C4-2B (cell line): Measurements from ENCODE around the gene FAAP100.

ENCODE experiments used
- H3K27ac ChIP-seq: fragments of 450-650 bp; 2 replicates; pipeline ENCODE4 v1.5.1; 2017
- CTCF ChIP-seq: fragments of 450-650 bp; conservative IDR thresholded peaks from 2 replicates; pipeline ENCODE4 v1.5.1; 2017; ENCODE audit warnings: mild to moderate bottlenecking
- ZFX ChIP-seq: fragments of 450-650 bp; IDR thresholded peaks from 2 replicates; pipeline ENCODE4 v1.6.1; 2017

The FAAP100 gene

DNA sequence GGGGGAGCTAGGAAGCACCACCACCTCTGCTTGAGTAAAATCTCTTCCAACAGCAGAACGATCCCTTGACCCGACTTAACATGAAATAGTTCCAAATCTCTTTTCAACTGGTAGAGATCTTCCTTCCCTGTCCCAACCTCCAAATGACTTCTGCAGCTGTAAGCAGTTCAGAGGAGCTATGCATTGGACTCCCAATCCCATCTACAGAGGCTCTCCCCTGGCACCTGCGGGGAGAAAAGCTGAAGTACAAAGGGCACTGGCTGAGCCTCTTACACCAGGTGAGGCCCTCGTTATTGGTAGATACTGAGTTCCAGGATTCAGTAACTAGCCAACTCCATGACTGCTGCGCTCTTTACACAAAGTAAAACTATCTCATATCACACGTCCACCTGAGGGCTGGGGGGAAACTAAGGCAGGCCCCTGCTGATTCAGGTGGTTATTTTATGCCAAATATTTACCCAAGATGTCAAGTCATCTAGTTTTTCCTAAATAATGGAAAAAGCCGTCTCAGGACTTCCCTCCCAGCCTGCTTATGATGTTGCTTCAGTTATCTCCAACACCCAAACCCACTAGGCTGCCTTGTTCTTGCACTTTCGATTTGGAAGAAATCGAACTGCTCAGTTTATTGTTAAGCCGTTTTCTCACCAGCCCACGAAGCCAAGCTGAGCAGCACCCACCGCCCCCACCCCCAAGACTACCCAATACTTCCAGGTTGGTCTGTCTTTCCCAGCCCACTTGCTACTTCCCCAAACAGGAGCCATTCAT lies 42.8 kb downstream of the FAAP100 start:
- TF ChIP-seq CTCF (no peak), ZFX (no peak)
- H3K27ac ChIP-seq: 0 out of 2 replicates have a peak overlapping the region, but pooled peaks have one; percentile 2

- H3K27ac ChIP-seq: no peak overlapping the region
- TF ChIP-seq ZFX: no peak
- TF ChIP-seq CTCF: no peak
These were observed 43.4 kb downstream of the FAAP100 start for GRCh38 chr17:81508639-81509206.

- H3K27ac ChIP-seq: no peak overlapping the region
- TF ChIP-seq ZFX (no peak), CTCF (no peak)
These were observed 48.5 kb downstream of the FAAP100 start for GRCh38 chr17:81503619-81504018.

GRCh38 chr17:81502471-81503017 lies 49.6 kb downstream of the FAAP100 start:
- TF ChIP-seq CTCF: no peak
- no peak for TF ChIP-seq ZFX
- H3K27ac ChIP-seq: no peak overlapping the region

- no peak for TF ChIP-seq CTCF
- TF ChIP-seq ZFX: no peak
- no peak overlapping the region for H3K27ac ChIP-seq
These were observed 52.1 kb downstream of the FAAP100 start for GRCh38 chr17:81500047-81500446.

DNA sequence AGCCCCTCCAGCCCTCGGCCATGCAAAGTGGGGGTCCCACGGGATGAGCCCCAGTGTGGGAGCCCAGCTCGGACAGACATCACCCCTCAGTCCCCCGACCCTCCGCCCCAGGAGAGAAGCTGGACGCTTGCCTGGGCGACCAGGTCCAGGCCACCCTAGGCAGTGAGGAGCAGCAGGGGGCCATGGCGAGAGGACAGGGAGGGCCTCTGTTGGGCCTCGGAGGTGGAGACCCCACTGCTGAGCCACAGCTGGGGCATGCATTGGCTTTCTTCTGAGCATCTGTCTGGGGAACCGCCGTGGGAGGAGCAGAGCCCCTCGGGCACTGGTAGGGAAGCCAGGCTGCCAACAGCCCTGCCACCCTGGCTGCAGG lies 52.6 kb downstream of the FAAP100 start:
- TF ChIP-seq CTCF (no peak), ZFX (no peak)
- H3K27ac ChIP-seq: no peak overlapping the region

GRCh38 chr17:81498953-81499600 lies 53.1 kb downstream of the FAAP100 start:
- H3K27ac ChIP-seq: no peak overlapping the region
- no peak for TF ChIP-seq CTCF
- TF ChIP-seq ZFX: no peak
